ENCODE data around the gene FOXE1. TPM values are rescaled to one million over a fixed set of nuclear protein-coding genes. Genes with fewer than 3 reads are reported as not detected.

The FOXE1 gene
- total RNA-seq, 1 experiment from 2014 or later = not detected

DNA sequence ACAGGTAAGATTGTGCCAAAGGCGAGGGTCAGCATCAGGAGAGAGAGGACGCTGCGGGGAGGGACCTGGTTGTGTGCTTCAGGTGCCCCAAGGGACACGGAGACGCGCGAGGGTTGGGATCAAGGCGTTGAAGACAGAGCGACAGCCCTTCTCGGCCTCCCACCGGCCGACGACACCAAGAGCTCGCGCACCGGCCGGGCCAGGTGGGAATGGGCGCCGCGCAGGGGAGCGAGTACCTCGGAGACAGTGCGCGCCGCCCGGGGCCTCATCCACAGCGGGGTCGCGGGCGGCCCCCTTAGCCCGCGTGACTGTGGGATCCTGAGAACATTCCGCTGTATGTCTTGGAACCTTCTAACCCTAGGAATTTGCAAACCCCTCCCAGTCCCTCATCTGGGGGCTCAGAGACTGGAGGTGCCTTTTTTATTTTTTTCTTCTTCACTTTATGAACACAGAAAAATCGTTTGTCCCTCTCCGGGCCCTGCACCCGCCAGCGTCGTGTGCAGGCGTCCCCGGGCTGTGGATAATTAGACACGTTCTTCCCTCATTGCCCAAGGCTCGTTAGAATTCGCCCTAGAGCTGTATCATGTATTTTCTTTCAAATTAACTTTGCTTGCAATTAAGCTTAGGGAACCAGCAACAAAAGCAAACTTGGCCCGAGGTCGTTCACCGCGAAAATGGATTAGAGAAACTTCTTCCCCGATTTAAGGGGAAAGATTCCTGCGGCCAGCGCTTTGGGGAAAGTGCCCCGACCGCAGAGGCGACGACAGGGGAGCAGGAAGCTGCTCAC is 4.8 kb downstream of the FOXE1 start:
- Histone ChIP-seq H3K27ac (ENCODE audit: insufficient read length, low read depth, low read length) (no peak overlapping the region), H3K14ac (ENCODE audit: insufficient read depth, low read length) (no peak overlapping the region; the same call in 1 of the 2 replicates), H4K91ac (ENCODE audit: insufficient read length, low read depth, low read length) (no peak overlapping the region), H2BK120ac (ENCODE audit: low read depth, low read length, poor library complexity, severe bottlenecking) (no peak overlapping the region), H3K56ac (ENCODE audit: insufficient read length, low read depth, low read length) (no peak overlapping the region), H3K18ac (ENCODE audit: insufficient read length, low read depth, low read length) (no peak overlapping the region), H3K4me1 (ENCODE audit: insufficient read depth, low read length) (no peaks in the 10 kb centered on the region; the same call in 1 of the 2 replicates), H3K23ac (ENCODE audit: insufficient read length, low read depth, low read length) (no peak overlapping the region), H3K9me3 (ENCODE audit: control insufficient read depth, low read depth, low read length) (no peaks in the 10 kb centered on the region), H4K5ac (ENCODE audit: insufficient read length, low read depth, low read length) (no peak overlapping the region), H3K4ac (ENCODE audit: low read depth, low read length) (no peak overlapping the region), H3K9ac (ENCODE audit: extremely low read depth, insufficient read length, low read length) (no peak overlapping the region), H4K8ac (replicated peaks; ENCODE audit: insufficient read length, low read depth, low read length) (no peak overlapping the region), H2BK5ac (ENCODE audit: insufficient read length, low read length) (no peak overlapping the region), H3K4me2 (ENCODE audit: insufficient read depth, insufficient read length, low read length) (peak overlapping the region; percentile 47), H3K27me3 (ENCODE audit: insufficient read depth, low read length) (peaks cover 80% of the 10 kb centered on the region), H3T11ph (ENCODE audit: low read length) (no peak overlapping the region), H2AK5ac (ENCODE audit: insufficient read length, low read length) (no peak overlapping the region), H3K79me2 (ENCODE audit: insufficient read depth, low read length) (no peaks in the 10 kb centered on the region), H3K79me1 (ENCODE audit: insufficient read depth, low read depth, low read length, poor library complexity, severe bottlenecking) (no peaks in the 10 kb centered on the region), H2BK20ac (ENCODE audit: low read depth, low read length, poor library complexity, severe bottlenecking) (no peak overlapping the region), H2AFZ (ENCODE audit: low read length) (no peak overlapping the region), H2BK12ac (ENCODE audit: insufficient read length, low read depth, low read length) (no peak overlapping the region), H4K20me1 (ENCODE audit: control insufficient read depth, insufficient read depth, insufficient read length) (no peaks in the 10 kb centered on the region), H2BK15ac (ENCODE audit: low read depth, low read length) (no peak overlapping the region), H3K23me2 (ENCODE audit: insufficient read length, low read depth, low read length, poor library complexity, severe bottlenecking) (peaks cover 7% of the 10 kb centered on the region)
- TF ChIP-seq CTCF (conservative IDR thresholded peaks at IDR 0.05) = no peak
- Mint-ChIP-seq H3K4me3 (peak overlapping the region in 1 of 2 experiments; percentile 71; a peak in 4 of 5 replicates), H3K4me1 (peaks cover 18 to 26% of the 10 kb centered on the region in 2 experiments), H3K27me3 (ENCODE audit: low read depth) (peaks cover 93% of the 10 kb centered on the region), H3K27ac (no peak overlapping the region), H3K9me3 (peaks cover 3% of the 10 kb centered on the region in 2 experiments; a peak in 1 of 5 replicates), H3K36me3 (ENCODE audit: insufficient read depth in 1 of 3, low read depth in 3 of 3) (peaks cover 0 to 1% (median 0%) of the 10 kb centered on the region in 3 experiments; a peak in 3 of 7 replicates)
- no peak for DNase-seq
- WGBS (ENCODE audit: extremely low coverage, insufficient read length, low lambda C conversion rate) = no CpG with 5 or more reads among the region's 54 CpGs
